Rectal smooth muscle tissue (tissue), 1 donor: ENCODE data around the gene PSMC1.

Source experiments
- H3K27ac ChIP-seq: one replicate; pipeline ENCODE4 v1.7.0; 2013; ENCODE audit warnings: low read depth, low read length, inconsistent platforms
- H3K27me3 ChIP-seq: one replicate; pipeline ENCODE4 v1.7.0; 2013; ENCODE audit warnings: low read length; ENCODE audit not compliant: control insufficient read depth, insufficient read depth
- H3K36me3 ChIP-seq: one replicate; pipeline ENCODE4 v1.7.0; 2013; ENCODE audit warnings: low read length; ENCODE audit not compliant: control insufficient read depth, insufficient read depth
- H3K4me1 ChIP-seq: one replicate; pipeline ENCODE4 v1.7.0; 2013; ENCODE audit warnings: low read length; ENCODE audit not compliant: control insufficient read depth, insufficient read depth
- H3K4me3 ChIP-seq: one replicate; pipeline ENCODE4 v1.7.0; 2013; ENCODE audit warnings: low read length
- H3K9ac ChIP-seq: one replicate; pipeline ENCODE4 v1.7.0; 2013; ENCODE audit warnings: low read length

Gene PSMC1

DNA sequence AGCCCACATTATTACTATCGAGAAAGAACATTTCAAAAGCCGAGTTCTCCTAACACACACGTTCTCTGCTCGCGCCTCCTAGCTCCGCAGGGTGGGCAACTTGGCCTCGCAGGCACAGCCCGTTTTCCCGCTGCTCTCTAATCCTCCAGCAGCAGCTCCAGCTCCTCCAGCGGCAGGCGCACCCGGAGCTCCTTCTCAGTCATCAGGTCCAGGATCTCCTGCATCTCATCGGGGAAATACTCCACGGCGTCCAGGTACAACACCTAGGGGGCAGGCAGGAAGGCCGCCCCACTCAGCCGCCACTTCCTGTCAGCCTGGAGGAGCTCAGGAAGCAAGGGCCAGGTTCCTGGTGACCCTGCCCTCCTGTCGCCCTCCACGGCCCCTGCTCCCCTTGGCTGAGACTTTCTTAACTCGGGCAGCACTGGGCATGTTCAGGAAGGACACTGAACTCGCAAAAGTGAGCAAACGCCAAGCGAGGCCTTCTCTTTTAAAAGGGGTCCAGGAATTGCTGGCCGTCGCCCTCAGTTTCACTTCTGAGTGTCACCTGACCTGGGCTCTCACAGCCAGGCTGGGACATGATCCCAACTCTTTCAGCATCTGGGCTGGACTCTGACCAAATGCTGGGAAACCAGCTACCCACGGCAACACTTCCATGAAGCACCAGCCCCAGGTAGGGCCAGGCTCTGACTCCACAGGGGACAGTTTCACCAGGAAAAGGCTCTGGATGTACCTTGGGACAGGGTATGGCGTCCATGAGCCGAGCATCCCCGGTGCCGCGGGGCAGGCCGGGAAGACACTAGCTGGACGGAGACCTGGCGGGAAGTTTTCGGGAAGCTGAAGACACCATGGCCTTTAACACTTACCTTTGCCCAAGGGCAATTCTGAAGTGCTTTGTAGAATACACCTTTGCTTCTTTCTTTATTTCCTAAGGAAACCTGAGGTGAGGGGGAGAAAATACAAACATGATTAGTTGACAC, 22.1 kb downstream of the PSMC1 start:
- no peak overlapping the region for H3K27ac ChIP-seq
- no peak overlapping the region for H3K4me3 ChIP-seq
- H3K36me3 ChIP-seq, result peaks cover 14% of the 10 kb centered on the region

DNA sequence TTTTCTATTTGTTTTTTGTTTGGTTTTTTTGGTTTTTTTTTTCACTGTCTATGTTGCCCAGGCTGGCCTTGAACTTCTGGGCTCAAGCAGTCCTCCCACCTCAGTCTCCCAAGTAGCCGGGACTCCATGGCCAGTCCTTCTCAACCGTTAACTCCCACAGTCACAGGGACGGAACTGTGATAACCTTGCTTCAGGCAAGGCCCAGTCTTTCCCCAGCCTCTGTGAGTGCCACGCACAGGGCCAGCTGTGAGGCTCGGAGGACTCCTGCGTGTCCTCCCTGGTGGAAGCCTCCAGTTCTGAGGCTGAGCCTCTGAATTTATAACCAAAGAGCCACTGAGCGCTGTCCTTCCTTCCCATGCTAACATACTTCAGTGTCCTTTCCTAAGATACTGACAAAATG, 23.7 kb downstream of the PSMC1 start:
- H3K9ac ChIP-seq, result no peak overlapping the region
- H3K27ac ChIP-seq, result no peak overlapping the region
- H3K27me3 ChIP-seq, result no peaks in the 10 kb centered on the region
- H3K4me3 ChIP-seq, result no peak overlapping the region
- peaks cover 12% of the 10 kb centered on the region for H3K36me3 ChIP-seq
- no peaks in the 10 kb centered on the region for H3K4me1 ChIP-seq

More for the DNA sequence above, 22.1 kb downstream of the PSMC1 start:
- Histone ChIP-seq H3K27me3 (no peaks in the 10 kb centered on the region), H3K4me1 (no peaks in the 10 kb centered on the region), H3K9ac (no peak overlapping the region)

DNA sequence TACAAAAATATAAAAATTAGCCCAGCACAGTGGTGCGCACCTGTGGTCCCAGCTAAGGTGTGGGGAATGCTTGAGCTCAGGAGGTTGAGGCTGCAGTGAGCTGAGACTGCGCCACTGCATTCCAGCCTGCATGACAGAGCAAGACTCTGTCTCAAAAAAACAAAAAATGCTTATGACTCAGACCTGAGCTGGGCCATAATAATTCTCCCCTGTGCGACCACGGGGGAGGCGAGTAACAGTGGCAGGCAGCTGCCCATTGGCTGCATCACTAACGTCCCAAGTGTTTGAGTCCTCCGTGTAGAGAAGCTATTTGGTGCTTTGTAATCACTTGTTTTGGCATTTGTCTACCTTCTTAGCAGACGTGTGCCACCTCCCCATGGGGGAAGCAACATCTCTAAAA, 24.9 kb downstream of the PSMC1 start:
- no peaks in the 10 kb centered on the region for H3K4me1 ChIP-seq
- no peaks in the 10 kb centered on the region for H3K27me3 ChIP-seq
- H3K9ac ChIP-seq, result no peak overlapping the region
- H3K36me3 ChIP-seq, result peaks cover 12% of the 10 kb centered on the region
- no peak overlapping the region for H3K4me3 ChIP-seq
- H3K27ac ChIP-seq, result no peak overlapping the region

DNA sequence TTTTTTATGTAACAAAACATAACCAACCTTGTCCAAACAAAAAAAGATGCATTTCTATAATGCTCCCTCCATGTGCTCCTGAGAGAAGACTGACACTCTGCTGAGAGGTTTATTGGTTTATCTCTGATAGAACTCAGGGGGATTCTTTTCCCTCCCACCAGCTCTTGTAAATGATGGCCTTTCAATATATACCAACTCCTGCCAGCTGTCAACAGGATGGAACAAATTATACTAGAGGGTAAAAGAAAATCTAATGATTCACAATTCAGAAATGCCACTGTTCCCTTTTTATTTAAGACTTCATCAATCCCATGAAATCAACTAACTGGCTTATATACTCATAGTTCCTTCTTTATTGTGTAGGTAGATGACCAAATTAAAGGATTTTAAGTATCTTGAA, 25.4 kb downstream of the PSMC1 start:
- H3K4me3 ChIP-seq, result no peak overlapping the region
- H3K27ac ChIP-seq, result no peak overlapping the region
- H3K4me1 ChIP-seq, result no peaks in the 10 kb centered on the region
- no peak overlapping the region for H3K9ac ChIP-seq
- peaks cover 11% of the 10 kb centered on the region for H3K36me3 ChIP-seq
- no peaks in the 10 kb centered on the region for H3K27me3 ChIP-seq

DNA sequence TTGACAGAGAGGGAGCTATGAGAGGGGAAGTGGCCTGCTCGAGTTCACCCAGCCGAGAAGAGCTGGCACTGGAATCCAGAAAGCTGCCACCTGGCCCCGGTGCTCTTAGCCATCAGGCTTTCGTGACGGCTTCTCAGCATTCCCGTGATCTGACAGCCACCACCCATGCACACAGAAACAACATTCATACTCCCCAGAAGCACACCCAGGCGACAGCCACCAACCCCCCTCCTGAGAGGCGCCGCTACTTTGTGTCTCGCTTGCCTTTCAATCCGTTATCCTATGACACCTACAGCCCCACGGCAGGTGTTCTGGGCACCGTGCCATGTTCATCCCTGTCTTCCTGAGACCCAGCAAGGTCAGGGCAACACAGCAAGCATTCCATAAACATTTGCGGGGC, 31.4 kb downstream of the PSMC1 start:
- no peak overlapping the region for H3K27ac ChIP-seq
- peaks cover 29% of the 10 kb centered on the region for H3K36me3 ChIP-seq
- H3K4me1 ChIP-seq, result no peaks in the 10 kb centered on the region
- no peak overlapping the region for H3K4me3 ChIP-seq
- no peak overlapping the region for H3K9ac ChIP-seq
- no peaks in the 10 kb centered on the region for H3K27me3 ChIP-seq

DNA sequence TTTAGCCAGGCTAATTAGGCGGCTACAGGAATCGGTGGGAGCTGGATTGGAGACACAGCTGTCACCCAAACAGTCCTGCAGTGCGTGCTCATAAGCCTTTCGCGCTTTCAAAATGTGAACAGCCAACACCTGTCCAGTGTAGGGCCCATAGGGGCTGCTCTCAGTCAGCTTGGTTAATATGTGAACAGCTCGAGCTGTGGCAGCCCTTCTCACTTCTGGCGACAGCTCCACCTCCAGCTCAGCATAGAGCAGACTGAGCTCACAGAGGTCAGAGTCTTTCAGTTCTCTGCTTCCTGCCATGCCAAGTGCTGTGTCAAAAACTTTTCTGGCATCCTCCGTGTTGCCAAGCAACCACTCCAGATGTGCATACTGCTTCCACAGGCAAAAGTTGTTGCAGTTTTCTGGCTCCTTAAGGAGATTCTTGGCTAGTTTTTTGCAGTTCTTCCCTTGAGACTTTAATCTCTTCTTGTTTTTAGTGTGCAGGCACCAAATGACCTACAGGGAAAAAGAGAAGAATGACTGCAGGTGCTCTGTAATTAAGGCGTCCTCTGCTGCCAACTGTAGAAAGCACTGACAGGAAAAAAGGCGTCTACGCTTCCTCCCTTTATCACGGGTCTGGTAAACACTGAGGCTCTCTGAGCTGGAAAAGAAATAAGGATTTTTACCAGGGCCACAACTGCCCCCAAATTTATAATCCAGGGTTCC, 32.5 kb downstream of the PSMC1 start:
- Histone ChIP-seq H3K27ac (no peak overlapping the region), H3K4me3 (no peak overlapping the region), H3K27me3 (no peaks in the 10 kb centered on the region), H3K9ac (no peak overlapping the region), H3K36me3 (peaks cover 29% of the 10 kb centered on the region), H3K4me1 (no peaks in the 10 kb centered on the region)

DNA sequence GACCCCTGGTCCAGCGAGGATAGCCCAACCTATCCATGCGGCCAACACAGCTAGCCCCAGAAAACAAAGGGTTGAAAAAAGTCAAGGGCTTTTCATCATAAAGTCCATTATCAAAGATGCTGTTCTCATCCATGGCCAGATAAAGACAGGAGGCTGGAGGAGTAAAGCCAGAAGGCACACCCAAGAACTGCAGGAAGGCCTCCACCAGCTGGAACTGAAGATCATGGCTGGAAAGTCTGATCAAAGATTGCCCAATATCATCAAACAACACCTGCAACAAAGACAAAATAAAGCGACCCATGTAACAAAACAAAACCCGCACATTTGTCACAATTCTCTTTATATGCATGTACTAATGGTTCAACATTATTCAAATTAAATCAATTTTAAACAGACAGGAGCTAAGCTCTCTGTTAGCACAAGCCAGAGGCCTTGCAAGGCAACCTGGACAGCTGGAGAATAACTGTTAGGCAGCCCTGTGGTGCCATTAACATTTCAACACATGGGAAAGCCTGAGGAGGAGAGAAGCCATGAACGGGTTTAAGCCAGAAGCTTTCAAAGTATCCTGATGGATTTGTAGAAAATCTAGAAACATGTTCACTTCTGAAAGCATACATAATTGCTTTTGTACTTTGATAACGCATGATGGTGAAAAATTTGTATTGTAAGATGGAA, 34.1 kb downstream of the PSMC1 start:
- Histone ChIP-seq H3K4me1 (no peaks in the 10 kb centered on the region), H3K9ac (no peak overlapping the region), H3K4me3 (no peak overlapping the region), H3K36me3 (peaks cover 32% of the 10 kb centered on the region), H3K27me3 (no peaks in the 10 kb centered on the region), H3K27ac (no peak overlapping the region)

DNA sequence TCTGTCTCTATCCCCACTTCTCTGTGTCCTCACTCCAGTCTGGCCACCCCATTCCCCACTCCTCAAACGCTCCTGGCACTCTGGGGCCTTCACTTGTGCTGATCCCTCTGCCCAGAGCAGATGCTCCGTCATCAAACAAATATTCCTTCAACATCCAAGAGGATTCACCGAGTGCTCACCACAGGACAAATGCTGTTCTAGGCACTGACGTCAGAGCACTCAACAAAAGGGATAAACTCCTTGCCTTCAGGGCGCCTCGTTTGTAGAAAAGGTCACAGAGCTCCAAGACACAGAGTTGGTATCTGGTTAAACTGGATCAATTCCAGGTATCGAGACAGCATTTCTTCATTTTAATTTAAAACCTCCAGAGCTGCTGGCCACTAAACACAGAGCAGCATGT, 35.3 kb downstream of the PSMC1 start:
- no peak overlapping the region for H3K27ac ChIP-seq
- H3K9ac ChIP-seq, result no peak overlapping the region
- peaks cover 3% of the 10 kb centered on the region for H3K4me1 ChIP-seq
- no peaks in the 10 kb centered on the region for H3K27me3 ChIP-seq
- no peak overlapping the region for H3K4me3 ChIP-seq
- H3K36me3 ChIP-seq, result peaks cover 36% of the 10 kb centered on the region

DNA sequence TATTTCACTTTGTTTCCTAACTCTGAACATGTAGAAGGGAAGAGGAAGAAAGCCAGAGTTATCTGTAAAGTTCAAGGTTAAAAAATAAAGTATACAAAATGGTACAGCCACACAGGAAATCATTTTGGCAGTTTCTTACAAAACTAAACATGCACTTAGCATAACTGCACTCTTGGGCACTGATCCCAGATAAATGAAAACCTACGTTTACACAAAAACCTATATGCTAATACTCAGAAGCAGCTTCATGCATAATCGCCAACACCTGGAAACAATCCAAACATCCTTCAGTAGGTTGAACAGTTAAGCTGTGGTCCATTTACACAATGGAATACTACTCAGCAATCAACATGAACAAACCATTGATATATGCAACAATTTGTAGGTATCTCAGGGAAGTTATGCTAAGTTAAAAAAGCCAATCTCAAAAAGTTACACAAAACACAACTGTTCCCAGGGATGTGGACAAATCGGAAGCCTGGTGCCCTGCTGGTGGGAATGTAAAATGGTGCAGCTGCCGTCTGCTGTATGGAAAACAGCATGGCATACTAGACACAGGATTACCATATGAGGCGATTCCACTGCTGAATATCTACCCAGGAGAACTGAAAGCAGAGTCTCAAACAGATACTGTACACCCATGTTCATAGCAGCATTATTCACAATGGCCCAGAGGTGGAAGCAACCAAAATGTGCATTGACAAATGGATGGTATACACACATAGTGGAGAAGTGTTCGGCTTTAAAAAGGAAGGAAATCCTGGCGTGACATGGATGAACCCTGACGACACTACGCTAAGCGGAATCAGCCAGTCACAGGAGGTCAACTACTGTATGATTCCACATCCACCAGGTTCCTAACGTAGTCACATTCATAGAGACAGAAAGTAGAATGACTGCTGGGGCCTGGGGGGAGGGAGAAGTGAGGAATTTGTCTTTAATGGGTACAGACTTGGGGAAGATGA, 37.7 kb downstream of the PSMC1 start:
- peaks cover 23% of the 10 kb centered on the region for H3K36me3 ChIP-seq
- H3K27ac ChIP-seq, result no peak overlapping the region
- H3K4me3 ChIP-seq, result no peak overlapping the region
- H3K27me3 ChIP-seq, result no peaks in the 10 kb centered on the region
- H3K4me1 ChIP-seq, result peaks cover 3% of the 10 kb centered on the region
- no peak overlapping the region for H3K9ac ChIP-seq

DNA sequence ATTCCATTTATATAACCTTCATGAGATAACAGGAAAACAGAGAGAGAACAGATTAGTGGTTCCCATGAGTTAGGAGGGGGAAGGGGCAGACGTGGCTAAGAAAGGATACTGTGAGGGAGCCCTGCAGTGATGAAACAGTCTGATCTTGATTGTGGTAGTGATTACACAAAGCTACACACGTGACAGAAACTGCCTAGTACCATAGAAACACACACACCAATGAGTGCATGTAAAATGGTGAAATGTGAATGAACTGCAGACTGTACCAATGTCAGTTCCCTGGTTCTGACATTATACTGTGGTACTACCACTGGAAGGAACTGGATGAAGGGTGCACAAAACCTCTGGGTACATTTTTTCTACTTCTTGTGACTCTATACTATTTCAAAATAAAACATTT, 38.5 kb downstream of the PSMC1 start:
- Histone ChIP-seq H3K27me3 (no peaks in the 10 kb centered on the region), H3K36me3 (peaks cover 20% of the 10 kb centered on the region), H3K4me3 (no peak overlapping the region), H3K4me1 (peaks cover 3% of the 10 kb centered on the region), H3K27ac (no peak overlapping the region), H3K9ac (no peak overlapping the region)

DNA sequence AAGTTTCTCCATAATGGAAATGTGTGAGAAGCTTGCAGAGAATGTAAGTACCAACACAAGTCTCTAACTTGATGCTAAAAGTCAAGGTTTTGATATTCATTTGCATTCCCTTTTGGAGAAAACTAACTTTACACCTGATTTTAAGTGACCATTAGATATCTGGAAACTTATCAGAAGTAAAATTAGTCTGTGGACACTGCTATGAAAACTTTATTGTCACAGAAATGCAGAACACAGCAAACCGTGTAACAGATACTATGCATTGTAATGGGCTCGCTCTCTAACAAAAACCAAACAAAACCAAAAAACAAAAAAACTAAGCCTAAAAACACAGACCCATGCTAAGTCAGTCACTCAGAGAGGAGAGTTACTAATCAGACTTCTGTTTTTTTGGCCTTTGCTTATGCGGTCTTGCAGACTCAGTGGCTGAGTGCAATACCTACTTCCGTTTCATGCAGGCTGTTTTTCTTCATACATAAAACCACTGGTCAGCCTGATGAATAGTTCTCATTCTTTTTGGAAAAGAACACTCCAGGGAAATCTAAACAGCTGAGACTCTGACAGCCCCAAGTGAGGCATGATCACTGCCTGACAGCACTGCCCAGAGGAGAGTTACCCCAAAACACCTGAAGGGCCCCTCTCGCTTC, 39.6 kb downstream of the PSMC1 start:
- H3K36me3 ChIP-seq, result peaks cover 16% of the 10 kb centered on the region
- no peak overlapping the region for H3K9ac ChIP-seq
- H3K27ac ChIP-seq, result no peak overlapping the region
- no peak overlapping the region for H3K4me3 ChIP-seq
- no peaks in the 10 kb centered on the region for H3K27me3 ChIP-seq
- H3K4me1 ChIP-seq, result peaks cover 4% of the 10 kb centered on the region
